IMR-90 (cell line): Measurements from ENCODE around the gene ITSN2. TPM values are rescaled to one million over a fixed set of nuclear protein-coding genes. Genes with fewer than 3 reads are reported as not detected.

ENCODE experiments used
- ATAC-seq: fragments of 200-7000 bp; cut with Tn5 transposase; 2 replicates; pipeline ENCODE4 v1.9.1; 2020; ENCODE audit warnings: low read depth, mild to moderate bottlenecking, moderate library complexity
- BruUV-seq: library from RNA; stranded (reverse); fragments of 400-500 nt; replicated peaks from 2 replicates; lab custom pipeline; 2021; lab: Mats Ljungman, UMichigan
- CTCF ChIA-PET: fragments of 300-600 bp; formaldehyde crosslinking; extraction: SDS; loops from one replicate; lab custom pipeline; 2021; ENCODE audit warnings: antibody characterized with exemption; lab: Yijun Ruan, JAX
- POLR2A ChIA-PET: fragments of 300-600 bp; sonication (Branson Sonifier 250); formaldehyde crosslinking; loops from one replicate; lab custom pipeline; 2022; ENCODE audit warnings: antibody characterized with exemption; ENCODE audit not compliant: unreplicated experiment; lab: Charles Lee
- DNase-seq: peaks from one replicate; pipeline ENCODE4 v3.0.0; 2013
- H2AFZ ChIP-seq: replicated peaks from 2 replicates; pipeline ENCODE3; 2013; ENCODE audit warnings: low read length, mild to moderate bottlenecking; ENCODE audit not compliant: poor library complexity
- H2AK5ac ChIP-seq: 2 replicates; pipeline ENCODE4 v1.6.1; 2013; ENCODE audit warnings: low read depth, low read length, inconsistent platforms
- H2AK9ac ChIP-seq: replicated peaks from 2 replicates; pipeline ENCODE3; 2013; ENCODE audit warnings: mild to moderate bottlenecking, low read depth, low read length, moderate library complexity; ENCODE audit not compliant: poor library complexity
- H2BK120ac ChIP-seq: 2 replicates; pipeline ENCODE4 v1.6.1; 2013; ENCODE audit warnings: low read depth, low read length, inconsistent platforms
- H2BK15ac ChIP-seq: 3 replicates; pipeline ENCODE4 v1.6.1; 2013; ENCODE audit warnings: low read depth, low read length, inconsistent platforms
- H2BK20ac ChIP-seq: 2 replicates; pipeline ENCODE4 v1.6.1; 2013; ENCODE audit warnings: low read depth, mild to moderate bottlenecking, inconsistent platforms, low read length, moderate library complexity
- H2BK5ac ChIP-seq: 2 replicates; pipeline ENCODE4 v1.6.1; 2013; ENCODE audit warnings: mild to moderate bottlenecking, low read depth, low read length, inconsistent platforms; ENCODE audit not compliant: poor library complexity, severe bottlenecking
- H3K14ac ChIP-seq: replicated peaks from 2 replicates; pipeline ENCODE4 v1.6.1; 2013; ENCODE audit warnings: low read depth, low read length, inconsistent platforms
- H3K18ac ChIP-seq: 2 replicates; pipeline ENCODE4 v1.6.1; 2013; ENCODE audit warnings: low read depth, low read length, control low read depth
- H3K23ac ChIP-seq: 2 replicates; pipeline ENCODE4 v1.6.1; 2013; ENCODE audit warnings: low read depth, low read length, inconsistent platforms
- H3K27ac ChIP-seq: 2 replicates; pipeline ENCODE4 v1.5.1; 2013; ENCODE audit warnings: mild to moderate bottlenecking, control low read depth, low read length; ENCODE audit not compliant: insufficient read depth
- H3K27me3 ChIP-seq: 2 replicates; pipeline ENCODE4 v1.6.1; 2013; ENCODE audit warnings: low read length; ENCODE audit not compliant: control insufficient read depth, insufficient read depth
- H3K36me3 ChIP-seq: 2 replicates; pipeline ENCODE4 v1.6.1; 2013; ENCODE audit warnings: low read length, mixed read lengths; ENCODE audit not compliant: control insufficient read depth, insufficient read depth
- H3K4ac ChIP-seq: 2 replicates; pipeline ENCODE4 v1.6.1; 2013; ENCODE audit warnings: low read depth, low read length, inconsistent platforms
- H3K4me1 ChIP-seq: 2 replicates; pipeline ENCODE4 v1.6.1; 2013; ENCODE audit warnings: low read length, mixed read lengths; ENCODE audit not compliant: control insufficient read depth, insufficient read depth
- H3K4me2 ChIP-seq: 2 replicates; pipeline ENCODE4 v1.6.1; 2013; ENCODE audit warnings: low read depth, mild to moderate bottlenecking, control low read depth, low read length, moderate library complexity
- H3K4me3 ChIP-seq: 2 replicates; pipeline ENCODE4 v1.5.1; 2013; ENCODE audit warnings: low read depth, mild to moderate bottlenecking, control low read depth, low read length, moderate library complexity; ENCODE audit not compliant: insufficient read depth
- H3K56ac ChIP-seq: 2 replicates; pipeline ENCODE4 v1.6.1; 2013; ENCODE audit warnings: low read length, inconsistent platforms; ENCODE audit not compliant: insufficient read depth; ENCODE audit errors: extremely low read depth
- H3K79me1 ChIP-seq, 2 experiments: 2 replicates each; pipeline ENCODE4 v1.6.1; 2013; ENCODE audit warnings: low read length in 2 of 2, inconsistent platforms in 1 of 2, low read depth in 1 of 2
- H3K9ac ChIP-seq: 2 replicates; pipeline ENCODE4 v1.6.1; 2013; ENCODE audit warnings: low read depth, low read length, control low read depth
- H3K9me1 ChIP-seq: 2 replicates; pipeline ENCODE4 v1.6.1; 2013; ENCODE audit warnings: low read length, inconsistent platforms; ENCODE audit not compliant: insufficient read depth
- H3K9me3 ChIP-seq: 2 replicates; pipeline ENCODE4 v1.6.1; 2013; ENCODE audit warnings: low read length; ENCODE audit not compliant: control insufficient read depth, insufficient read depth
- H4K20me1 ChIP-seq: 2 replicates; pipeline ENCODE4 v1.6.1; 2013; ENCODE audit warnings: low read length, inconsistent platforms; ENCODE audit not compliant: insufficient read depth
- H4K5ac ChIP-seq: 2 replicates; pipeline ENCODE4 v1.6.1; 2013; ENCODE audit warnings: mild to moderate bottlenecking, low read depth, low read length, control low read depth
- H4K8ac ChIP-seq, 2 experiments: 2 replicates each; pipeline ENCODE4 v1.6.1; 2013; ENCODE audit warnings: low read depth in 2 of 2, low read length in 2 of 2, control low read depth in 1 of 2, inconsistent platforms in 1 of 2
- H4K91ac ChIP-seq: 2 replicates; pipeline ENCODE4 v1.6.1; 2013; ENCODE audit warnings: low read depth, low read length, inconsistent platforms; ENCODE audit not compliant: insufficient read depth
- BHLHE40 ChIP-seq: fragments of 150-350 bp; IDR thresholded peaks from 2 replicates; pipeline ENCODE4 v1.6.1; 2016; ENCODE audit warnings: mild to moderate bottlenecking, low read depth, low read length
- CEBPB ChIP-seq: IDR thresholded peaks from 2 replicates; pipeline ENCODE4 v1.6.1; 2012; ENCODE audit warnings: low read depth, low read length, improper control_type of control experiment
- CHD1 ChIP-seq: IDR thresholded peaks from 2 replicates; pipeline ENCODE4 v1.6.1; 2012; ENCODE audit warnings: low read depth, low read length, improper control_type of control experiment
- CTCF ChIP-seq: conservative IDR thresholded peaks from 2 replicates; pipeline ENCODE4 v1.5.1; 2012; ENCODE audit warnings: mild to moderate bottlenecking, low read depth, low read length, improper control_type of control experiment
- ELK1 ChIP-seq: fragments of 150-350 bp; IDR thresholded peaks from 2 replicates; pipeline ENCODE4 v1.6.1; 2016; ENCODE audit warnings: low read depth, mild to moderate bottlenecking, low read length, moderate library complexity, borderline replicate concordance
- FOS ChIP-seq: fragments of 150-350 bp; IDR thresholded peaks from 2 replicates; pipeline ENCODE4 v1.6.1; 2016; ENCODE audit warnings: low read depth, low read length
- MAFK ChIP-seq: IDR thresholded peaks from 2 replicates; pipeline ENCODE4 v1.6.1; 2012; ENCODE audit warnings: low read depth, low read length, improper control_type of control experiment
- MAZ ChIP-seq: IDR thresholded peaks from 2 replicates; pipeline ENCODE4 v1.6.1; 2012; ENCODE audit warnings: low read depth, mild to moderate bottlenecking, low read length, improper control_type of control experiment, moderate library complexity, borderline replicate concordance
- MXI1 ChIP-seq: IDR thresholded peaks from 2 replicates; pipeline ENCODE4 v1.6.1; 2012; ENCODE audit warnings: low read depth, mild to moderate bottlenecking, low read length, moderate library complexity, borderline replicate concordance
- NFE2L2 ChIP-seq: fragments of 150-350 bp; IDR thresholded peaks from 2 replicates; pipeline ENCODE4 v1.6.1; 2016; ENCODE audit warnings: low read depth, mild to moderate bottlenecking, low read length
- RAD21 ChIP-seq: IDR thresholded peaks from 2 replicates; pipeline ENCODE4 v1.6.1; 2012; ENCODE audit warnings: low read length, improper control_type of control experiment
- RCOR1 ChIP-seq: IDR thresholded peaks from 2 replicates; pipeline ENCODE4 v1.6.1; 2012; ENCODE audit warnings: mild to moderate bottlenecking, low read length, improper control_type of control experiment; ENCODE audit not compliant: insufficient replicate concordance
- RFX5 ChIP-seq: IDR thresholded peaks from 2 replicates; pipeline ENCODE4 v1.8.0; 2012; ENCODE audit warnings: low read depth, mild to moderate bottlenecking, low read length, moderate library complexity
- SMC3 ChIP-seq: fragments of 150-350 bp; IDR thresholded peaks from 2 replicates; pipeline ENCODE4 v1.6.1; 2016; ENCODE audit warnings: low read depth, mild to moderate bottlenecking, antibody characterized with exemption, low read length, moderate library complexity
- USF2 ChIP-seq: fragments of 150-350 bp; IDR thresholded peaks from 2 replicates; pipeline ENCODE4 v1.6.1; 2017; ENCODE audit warnings: mild to moderate bottlenecking, antibody characterized with exemption, low read length, low read depth
- WGBS, 2 experiments: methylation state at CpG; one replicate each; pipeline versions ENCODE4 v1.1.5 to v1.1.7; 2013; ENCODE audit warnings: missing lambda C conversion rate in 2 of 2; ENCODE audit not compliant: insufficient read length in 1 of 2; ENCODE audit errors: extremely low coverage in 2 of 2; 5-methylcytosine and 5-hydroxymethylcytosine counted together
- dilution Hi-C: fragments of 300-500 bp; cut with HindIII; formaldehyde crosslinking; loops from one replicate; pipeline ENCODE4 v1.14.3; 2018; ENCODE audit warnings: low sequenced_read_pairs; ENCODE audit not compliant: unreplicated experiment
- in situ Hi-C: fragments of 300-500 bp; cut with MboI; formaldehyde crosslinking; loops from 3 replicates; pipeline ENCODE4 v1.14.3; 2019; ENCODE audit warnings: low sequenced_read_pairs, inconsistent platforms, mixed read lengths
- intact Hi-C: fragments of 100-400 bp; cut with micrococcal nuclease; formaldehyde crosslinking; loops from 2 replicates; pipeline ENCODE4 v1.10.0; 2022
- polyA plus RNA-seq, 3 experiments: library from polyadenylated mRNA; depleted of rRNA; stranded (reverse); fragments of >200 nt; gene quantifications; 2 replicates each; pipeline ENCODE4 v1.2.3, GENCODE V29; 2012; ENCODE audit warnings: low replicate concordance in 1 of 3
- total RNA-seq: library from RNA; depleted of rRNA; stranded (reverse); fragments of >200 nt; gene quantifications from 2 replicates; pipeline ENCODE4 v1.2.3, GENCODE V29; 2012

Gene ITSN2
- total and polyA plus RNA-seq, 2 of the 4 experiments (the other 2 are of a cell fraction): 10.7 to 17.2 TPM

GRCh38 chr2:24328010-24328409, 32.3 kb downstream of the ITSN2 start:
- TF ChIP-seq CHD1 (no peak), FOS (no peak), USF2 (no peak), RCOR1 (no peak), RFX5 (no peak), RAD21 (no peak), CTCF (no peak), SMC3 (no peak), BHLHE40 (no peak), MXI1 (no peak), MAFK (no peak), MAZ (no peak), CEBPB (no peak), ELK1 (no peak), NFE2L2 (no peak)
- in situ Hi-C loops: no loop called here
- DNase-seq (no peak), ATAC-seq (no peak)
- Histone ChIP-seq H3K27ac (no peak overlapping the region; the same call in 1 of the 2 replicates), H2AFZ (no peak overlapping the region), H3K27me3 (no peaks in the 10 kb centered on the region), H4K91ac (no peak overlapping the region), H3K79me1 (peaks cover 9 to 19% of the 10 kb centered on the region in 2 experiments), H3K9me3 (no peaks in the 10 kb centered on the region), H4K8ac (no peak overlapping the region), H3K9ac (no peak overlapping the region), H3K4me1 (no peaks in the 10 kb centered on the region; the same call in 1 of the 2 replicates), H2BK20ac (no peak overlapping the region), H2BK15ac (no peak overlapping the region), H3K14ac (no peak overlapping the region), H3K56ac (no peak overlapping the region), H3K9me1 (peaks cover 3% of the 10 kb centered on the region; the same call in 1 of the 2 replicates), H2AK5ac (no peak overlapping the region), H4K20me1 (0 out of 2 replicates have a peak, but pooled peaks cover 4% of the 10 kb centered on the region), H3K4ac (no peak overlapping the region), H3K18ac (no peak overlapping the region), H2BK120ac (no peak overlapping the region), H3K23ac (no peak overlapping the region), H2AK9ac (no peak overlapping the region), H3K36me3 (peaks cover 6% of the 10 kb centered on the region; the same call in 1 of the 2 replicates), H4K5ac (no peak overlapping the region), H3K4me2 (no peak overlapping the region), H3K4me3 (no peak overlapping the region), H2BK5ac (no peak overlapping the region)
- ChIA-PET POLR2A (no interaction called here), CTCF (no interaction called here)
- BruUV-seq: no TSS peak
- no CpG with 5 or more reads among the region's 3 CpGs for WGBS, 2 experiments
- intact Hi-C loops: no loop called here
- dilution Hi-C loops: no loop called here
